CD4-positive, alpha-beta T cell (primary cell): Measurements from ENCODE around the gene NUP160. TPM values are rescaled to one million over a fixed set of nuclear protein-coding genes. Genes with fewer than 3 reads are reported as not detected.

Experiments
- ATAC-seq: fragments of 200-7000 bp; cut with Tn5 transposase; one replicate; pipeline ENCODE4 v1.10.0; 2022; ENCODE audit warnings: mild to moderate bottlenecking; ENCODE audit not compliant: poor library complexity
- CTCF ChIA-PET: fragments of 350-600 bp; sonication (Branson Sonifier 250); formaldehyde crosslinking; loops from one replicate; lab custom pipeline; 2021; ENCODE audit warnings: antibody characterized with exemption, inconsistent platforms; lab: Charles Lee
- POLR2A ChIA-PET: fragments of 350-600 bp; sonication (Branson Sonifier 250); formaldehyde crosslinking; loops from one replicate; lab custom pipeline; 2021; ENCODE audit warnings: antibody characterized with exemption, inconsistent platforms; lab: Charles Lee
- DNase-seq, 14 experiments: peaks; one replicate each; pipeline ENCODE4 v3.0.0-alpha.2; 2013 to 2020; ENCODE audit warnings: mixed read lengths in 2 of 14
- H3K27ac ChIP-seq, 2 donors: one replicate each; pipeline versions ENCODE4 v1.5.1 to v1.7.0; 2013; ENCODE audit warnings: low read length in 2 of 2, low read depth in 1 of 2, mild to moderate bottlenecking in 1 of 2
- H3K27me3 ChIP-seq, 2 experiments: 1 replicate in 1 of 2; 2 replicates in 1 of 2; pipeline versions ENCODE4 v1.6.1 to v1.7.0; 2013; ENCODE audit warnings: low read length in 2 of 2, control low read depth in 1 of 2, mild to moderate bottlenecking in 1 of 2, moderate library complexity in 1 of 2; ENCODE audit not compliant: insufficient read depth in 2 of 2, control insufficient read depth in 1 of 2
- H3K36me3 ChIP-seq: one replicate; pipeline ENCODE4 v1.6.1; 2013; ENCODE audit warnings: low read length, control low read depth; ENCODE audit not compliant: insufficient read depth
- H3K4me1 ChIP-seq: one replicate; pipeline ENCODE4 v1.6.1; 2013; ENCODE audit warnings: low read length, control low read depth; ENCODE audit not compliant: insufficient read depth
- H3K4me3 ChIP-seq: one replicate; pipeline ENCODE4 v1.5.1; 2013; ENCODE audit warnings: mild to moderate bottlenecking, low read length, moderate library complexity
- H3K9me3 ChIP-seq, 2 experiments: 1 replicate in 1 of 2; 2 replicates in 1 of 2; pipeline versions ENCODE4 v1.6.1 to v1.7.0; 2013; ENCODE audit warnings: low read length in 2 of 2, mild to moderate bottlenecking in 2 of 2, control low read depth in 1 of 2, moderate library complexity in 1 of 2; ENCODE audit not compliant: control insufficient read depth in 1 of 2, insufficient read depth in 1 of 2
- H3K27ac Mint-ChIP-seq: one replicate; pipeline ENCODE4 v1.8.0; 2020; ENCODE audit warnings: mixed read lengths
- H3K27me3 Mint-ChIP-seq: one replicate; pipeline ENCODE4 v1.8.0; 2021; ENCODE audit warnings: mixed read lengths
- H3K36me3 Mint-ChIP-seq: one replicate; pipeline ENCODE4 v1.8.0; 2021; ENCODE audit warnings: low read depth, mixed read lengths
- H3K4me1 Mint-ChIP-seq: one replicate; pipeline ENCODE4 v1.8.0; 2021; ENCODE audit warnings: low read depth, mixed read lengths
- H3K4me3 Mint-ChIP-seq: one replicate; pipeline ENCODE4 v1.8.0; 2020; ENCODE audit warnings: mild to moderate bottlenecking, mixed read lengths
- H3K9me3 Mint-ChIP-seq: one replicate; pipeline ENCODE4 v1.8.0; 2020; ENCODE audit warnings: mixed read lengths
- CTCF ChIP-seq: fragments of 200-600 bp; IDR thresholded peaks from one replicate; pipeline ENCODE4 v1.8.0; 2022; ENCODE audit warnings: antibody characterized with exemption, mild to moderate bottlenecking
- intact Hi-C, 2 experiments: fragments of 100-400 bp; cut with DNase I in 1 of 2; cut with micrococcal nuclease in 1 of 2; formaldehyde crosslinking; loops; one replicate each; pipeline versions ENCODE4 v1.15.1 to v1.9.0; 2023 to 2025; cut with DNase I, micrococcal nuclease
- total RNA-seq, 174 experiments: library from RNA in 2 of 174; stranded (reverse) in 2 of 174; gene quantifications; one replicate each; pipeline ENCODE4 v1.2.3 and lab custom pipeline; 2021 to 2026

The NUP160 gene
- total RNA-seq, 2 experiments from 2014 or later, result 41.9 to 47.9 TPM

GRCh38 chr11:47857485-47857884, 9.3 kb upstream of the NUP160 start:
- Mint-ChIP-seq H3K9me3 (no peaks in the 10 kb centered on the region), H3K27me3 (no peaks in the 10 kb centered on the region), H3K4me1 (peaks cover 43% of the 10 kb centered on the region), H3K4me3 (no peak overlapping the region), H3K36me3 (no peaks in the 10 kb centered on the region), H3K27ac (no peak overlapping the region)
- ATAC-seq (no peak), DNase-seq (no peak)
- no peaks in the 10 kb centered on the region for H3K27me3 ChIP-seq
- H3K4me3 ChIP-seq, result no peak overlapping the region
- H3K4me1 ChIP-seq, result peaks cover 36% of the 10 kb centered on the region
- no peaks in the 10 kb centered on the region for H3K36me3 ChIP-seq
- CTCF ChIA-PET, result no interaction called here
- H3K27ac ChIP-seq, result no peak overlapping the region
- POLR2A ChIA-PET, result no interaction called here
- no peak for TF ChIP-seq CTCF
- intact Hi-C loops, result loop anchor here in 1 of 2 experiments (5.0 kb wide), 1 partner anchor 250 kb away; no protein-coding TSS in a partner anchor
- no peaks in the 10 kb centered on the region for H3K9me3 ChIP-seq

DNA sequence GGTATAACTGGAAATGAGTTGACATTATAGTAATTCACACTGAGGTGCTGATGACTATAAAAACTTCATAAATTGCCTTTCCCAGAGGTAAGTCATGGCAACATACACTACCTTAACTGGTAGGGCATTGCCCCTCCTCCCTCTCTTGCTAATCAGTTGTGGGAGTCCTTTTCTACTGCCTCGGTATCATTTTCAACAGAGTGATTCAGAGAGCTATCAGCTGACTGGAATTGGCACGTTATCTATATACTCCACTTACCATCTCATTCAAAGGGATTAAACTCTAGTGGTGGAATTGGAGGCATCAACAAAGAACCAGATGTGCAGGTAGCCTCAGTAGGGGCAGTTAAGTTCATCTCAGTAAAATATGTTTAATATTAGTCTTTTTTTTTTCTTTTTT, 8.0 kb upstream of the NUP160 start:
- Mint-ChIP-seq H3K27me3 (no peaks in the 10 kb centered on the region), H3K4me3 (no peak overlapping the region), H3K4me1 (peaks cover 46% of the 10 kb centered on the region), H3K27ac (no peak overlapping the region), H3K9me3 (no peaks in the 10 kb centered on the region), H3K36me3 (no peaks in the 10 kb centered on the region)
- intact Hi-C loops, result loop anchor here in 1 of 2 experiments (5.0 kb wide), 1 partner anchor 251 kb away; no protein-coding TSS in a partner anchor
- ChIA-PET POLR2A (interaction anchor here (0.6 to 0.9 kb wide), 3 partner anchors 8 to 1476 kb away, joined by 3 read pairs; partner anchors contain the start of gene NUP160), CTCF (interaction anchor here (1.1 kb wide), 1 partner anchor 22 kb away, joined by 3 read pairs; no protein-coding TSS in a partner anchor)
- ATAC-seq, result no peak
- H3K27me3 ChIP-seq, result no peaks in the 10 kb centered on the region
- no peak overlapping the region for H3K27ac ChIP-seq
- peaks cover 26% of the 10 kb centered on the region for H3K4me1 ChIP-seq
- no peak overlapping the region for H3K4me3 ChIP-seq
- no peaks in the 10 kb centered on the region for H3K36me3 ChIP-seq
- no peaks in the 10 kb centered on the region for H3K9me3 ChIP-seq
- no peak for DNase-seq
- TF ChIP-seq CTCF, result no peak

- H3K4me1 Mint-ChIP-seq, result peaks cover 46% of the 10 kb centered on the region
- ChIA-PET POLR2A (interaction anchor here (0.6 kb wide), 1 partner anchor 1471 kb away, joined by 3 read pairs; no protein-coding TSS in a partner anchor), CTCF (interaction anchor here (1.0 to 1.2 kb wide), 2 partner anchors 9 to 80 kb away, joined by 3 to 4 read pairs; no protein-coding TSS in a partner anchor)
- no peaks in the 10 kb centered on the region for H3K9me3 Mint-ChIP-seq
- no peak overlapping the region for H3K27ac ChIP-seq
- no peaks in the 10 kb centered on the region for H3K36me3 Mint-ChIP-seq
- no peak for ATAC-seq
- no peaks in the 10 kb centered on the region for H3K27me3 Mint-ChIP-seq
- H3K27me3 ChIP-seq, result no peaks in the 10 kb centered on the region
- no peak overlapping the region for H3K4me3 Mint-ChIP-seq
- peaks cover 33% of the 10 kb centered on the region for H3K4me1 ChIP-seq
- intact Hi-C loops, result loop anchor here in 1 of 2 experiments (5.0 kb wide), 4 partner anchors 78 to 967 kb away; no protein-coding TSS in a partner anchor
- H3K36me3 ChIP-seq, result no peaks in the 10 kb centered on the region
- DNase-seq, result no peak
- H3K9me3 ChIP-seq, result no peaks in the 10 kb centered on the region
- TF ChIP-seq CTCF, result no peak
- H3K27ac Mint-ChIP-seq, result no peak overlapping the region
- H3K4me3 ChIP-seq, result no peak overlapping the region
Observed at GRCh38 chr11:47854667-47855066, 6.5 kb upstream of the NUP160 start.
